ENCODE measurements around the gene C1orf174. TPM values are rescaled to one million over a fixed set of nuclear protein-coding genes. Genes with fewer than 3 reads are reported as not detected.

C1orf174 gene
- 44.0 and 44.9 TPM in 2 replicates for total RNA-seq

- Mint-ChIP-seq H3K9me3 (peaks cover 21% of the 10 kb centered on the region), H3K27me3 (ENCODE audit: low read depth) (no peaks in the 10 kb centered on the region), H3K4me1 (ENCODE audit: low read depth) (peaks cover 37% of the 10 kb centered on the region), H3K27ac (peak within 1 kb of the TSS; percentile 99), H3K4me3 (ENCODE audit: low read depth) (peak within 1 kb of the TSS; percentile 97), H3K36me3 (ENCODE audit: low read depth) (peaks cover 28% of the 10 kb centered on the region)
- peak; percentile 91 for DNase-seq (ENCODE audit: low spot score)
- intact Hi-C loops (cut with micrococcal nuclease), result loop anchor here (1.0 to 10.0 kb wide), 3 partner anchors 43 to 126 kb away; partner anchors contain the start of genes CEP104, DFFB, LRRC47 and SMIM1
These were observed at the start of gene C1orf174 for GRCh38 chr1:3900150-3900968. C1orf174 (minus strand) TSS chr1:3900272; CDS start chr1:3900186, 86 bp downstream.

- H3K36me3 Mint-ChIP-seq (ENCODE audit: low read depth), result no peaks in the 10 kb centered on the region
- H3K9me3 Mint-ChIP-seq, result no peaks in the 10 kb centered on the region
- H3K4me1 Mint-ChIP-seq (ENCODE audit: low read depth), result no peaks in the 10 kb centered on the region
- no peaks in the 10 kb centered on the region for H3K27me3 Mint-ChIP-seq (ENCODE audit: low read depth)
- no peak for DNase-seq (ENCODE audit: low spot score)
- intact Hi-C loops (cut with micrococcal nuclease), result no loop called here
- no peak overlapping the region for H3K27ac Mint-ChIP-seq
- no peak overlapping the region for H3K4me3 Mint-ChIP-seq (ENCODE audit: low read depth)
These were observed 48.3 kb upstream of the C1orf174 start for GRCh38 chr1:3948344-3948743.

DNA sequence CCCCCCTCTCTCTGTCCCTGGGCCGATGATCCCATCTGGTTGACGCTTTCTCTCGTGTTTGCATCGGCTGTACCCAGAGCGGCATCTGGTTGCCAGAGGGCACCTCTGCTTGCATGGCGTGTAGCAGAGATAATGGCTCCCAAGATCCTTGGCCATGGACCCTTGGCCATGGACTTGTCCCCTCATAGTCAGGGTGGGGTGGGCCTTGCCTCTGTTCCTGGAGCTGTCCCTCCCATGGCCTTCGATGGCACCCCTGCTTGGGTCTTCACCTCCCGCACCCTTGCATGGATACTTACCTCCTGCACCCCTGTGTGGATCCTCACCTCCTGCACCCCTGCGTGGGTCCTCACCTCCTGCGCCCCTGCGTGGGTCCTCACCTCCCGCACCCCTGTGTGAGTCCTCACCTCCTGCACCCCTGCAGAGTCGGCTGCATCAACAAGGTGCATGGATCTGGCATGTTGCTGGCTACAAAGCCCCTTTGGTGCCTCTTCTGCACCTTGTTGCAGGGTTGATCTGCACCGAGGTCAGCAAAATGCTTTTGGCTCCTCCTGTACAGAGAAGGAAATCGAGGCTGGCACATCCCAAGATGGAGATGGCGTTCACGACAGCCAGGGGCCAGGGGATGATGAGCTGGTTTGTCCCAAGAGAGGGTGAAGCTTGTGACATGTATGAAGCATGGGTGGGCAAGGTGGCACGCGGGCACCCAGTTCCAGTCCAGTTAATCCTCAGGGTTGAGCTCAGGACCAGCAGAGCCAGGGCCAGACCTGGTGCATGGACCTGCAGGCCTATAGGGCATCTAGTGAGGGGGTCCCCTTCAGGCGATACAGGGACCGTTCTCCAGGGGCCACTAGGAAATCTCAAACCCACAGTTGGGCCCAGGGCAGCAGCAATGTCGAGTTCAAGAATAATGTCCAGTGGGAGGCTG, 46.1 kb upstream of the C1orf174 start:
- no peaks in the 10 kb centered on the region for H3K36me3 Mint-ChIP-seq (ENCODE audit: low read depth)
- no peaks in the 10 kb centered on the region for H3K4me1 Mint-ChIP-seq (ENCODE audit: low read depth)
- no peaks in the 10 kb centered on the region for H3K9me3 Mint-ChIP-seq
- no peaks in the 10 kb centered on the region for H3K27me3 Mint-ChIP-seq (ENCODE audit: low read depth)
- H3K27ac Mint-ChIP-seq, result no peak overlapping the region
- no peak for DNase-seq (ENCODE audit: low spot score)
- H3K4me3 Mint-ChIP-seq (ENCODE audit: low read depth), result no peak overlapping the region
- intact Hi-C loops (cut with micrococcal nuclease), result no loop called here

DNA sequence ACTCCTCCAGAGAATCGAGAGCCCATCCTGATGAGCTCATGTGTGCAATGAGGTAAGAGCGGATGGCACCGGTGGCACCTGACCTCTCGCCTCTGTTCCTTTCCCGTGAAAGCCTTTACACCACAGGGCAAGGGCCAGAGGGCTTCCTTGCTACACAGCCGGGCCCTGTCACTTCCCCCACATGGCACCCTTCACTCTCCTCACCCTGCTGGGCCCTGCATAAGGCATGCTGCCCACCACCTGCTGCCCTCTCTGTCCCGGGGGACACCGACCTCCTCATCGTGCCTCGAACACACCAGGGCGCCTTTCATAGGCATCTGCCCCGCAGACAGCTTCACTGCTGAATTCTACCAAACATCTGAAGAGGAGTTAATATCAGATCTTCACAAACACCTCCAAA, 45.1 kb upstream of the C1orf174 start:
- no peak for DNase-seq (ENCODE audit: low spot score)
- Mint-ChIP-seq H3K9me3 (no peaks in the 10 kb centered on the region), H3K27me3 (ENCODE audit: low read depth) (no peaks in the 10 kb centered on the region), H3K4me3 (ENCODE audit: low read depth) (no peak overlapping the region), H3K4me1 (ENCODE audit: low read depth) (no peaks in the 10 kb centered on the region), H3K36me3 (ENCODE audit: low read depth) (no peaks in the 10 kb centered on the region), H3K27ac (no peak overlapping the region)
- intact Hi-C loops (cut with micrococcal nuclease), result no loop called here

- H3K4me1 Mint-ChIP-seq (ENCODE audit: low read depth), result no peaks in the 10 kb centered on the region
- no peaks in the 10 kb centered on the region for H3K27me3 Mint-ChIP-seq (ENCODE audit: low read depth)
- no peaks in the 10 kb centered on the region for H3K9me3 Mint-ChIP-seq
- H3K4me3 Mint-ChIP-seq (ENCODE audit: low read depth), result no peak overlapping the region
- no peaks in the 10 kb centered on the region for H3K36me3 Mint-ChIP-seq (ENCODE audit: low read depth)
- intact Hi-C loops (cut with micrococcal nuclease), result no loop called here
- no peak overlapping the region for H3K27ac Mint-ChIP-seq
- DNase-seq (ENCODE audit: low spot score), result no peak
These were observed 44.6 kb upstream of the C1orf174 start for GRCh38 chr1:3944578-3945125.

- intact Hi-C loops (cut with micrococcal nuclease), result no loop called here
- Mint-ChIP-seq H3K4me3 (ENCODE audit: low read depth) (no peak overlapping the region), H3K9me3 (no peaks in the 10 kb centered on the region), H3K27ac (no peak overlapping the region), H3K36me3 (ENCODE audit: low read depth) (no peaks in the 10 kb centered on the region), H3K27me3 (ENCODE audit: low read depth) (no peaks in the 10 kb centered on the region), H3K4me1 (ENCODE audit: low read depth) (no peaks in the 10 kb centered on the region)
- DNase-seq (ENCODE audit: low spot score), result no peak
These were observed 43.9 kb upstream of the C1orf174 start for GRCh38 chr1:3943806-3944577.

DNA sequence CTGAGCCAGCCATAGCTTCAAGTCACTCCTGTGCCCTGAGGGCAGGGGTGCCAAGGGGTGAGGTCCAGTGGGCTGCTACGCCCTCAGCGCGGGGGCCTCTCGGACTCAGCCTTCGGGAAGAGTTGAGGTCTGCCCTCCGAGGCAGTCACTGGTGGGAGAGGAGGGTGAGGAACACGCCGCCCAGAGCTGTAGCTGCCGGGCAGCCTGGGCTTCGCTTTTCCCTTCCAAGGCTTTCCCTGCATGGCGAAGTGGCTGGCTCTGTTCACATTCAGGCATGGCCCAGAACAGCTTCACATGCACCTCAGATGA, 43.0 kb upstream of the C1orf174 start:
- no peaks in the 10 kb centered on the region for H3K36me3 Mint-ChIP-seq (ENCODE audit: low read depth)
- H3K27ac Mint-ChIP-seq, result no peak overlapping the region
- no peaks in the 10 kb centered on the region for H3K27me3 Mint-ChIP-seq (ENCODE audit: low read depth)
- intact Hi-C loops (cut with micrococcal nuclease), result no loop called here
- no peaks in the 10 kb centered on the region for H3K9me3 Mint-ChIP-seq
- DNase-seq (ENCODE audit: low spot score), result no peak
- H3K4me1 Mint-ChIP-seq (ENCODE audit: low read depth), result no peaks in the 10 kb centered on the region
- no peak overlapping the region for H3K4me3 Mint-ChIP-seq (ENCODE audit: low read depth)

DNA sequence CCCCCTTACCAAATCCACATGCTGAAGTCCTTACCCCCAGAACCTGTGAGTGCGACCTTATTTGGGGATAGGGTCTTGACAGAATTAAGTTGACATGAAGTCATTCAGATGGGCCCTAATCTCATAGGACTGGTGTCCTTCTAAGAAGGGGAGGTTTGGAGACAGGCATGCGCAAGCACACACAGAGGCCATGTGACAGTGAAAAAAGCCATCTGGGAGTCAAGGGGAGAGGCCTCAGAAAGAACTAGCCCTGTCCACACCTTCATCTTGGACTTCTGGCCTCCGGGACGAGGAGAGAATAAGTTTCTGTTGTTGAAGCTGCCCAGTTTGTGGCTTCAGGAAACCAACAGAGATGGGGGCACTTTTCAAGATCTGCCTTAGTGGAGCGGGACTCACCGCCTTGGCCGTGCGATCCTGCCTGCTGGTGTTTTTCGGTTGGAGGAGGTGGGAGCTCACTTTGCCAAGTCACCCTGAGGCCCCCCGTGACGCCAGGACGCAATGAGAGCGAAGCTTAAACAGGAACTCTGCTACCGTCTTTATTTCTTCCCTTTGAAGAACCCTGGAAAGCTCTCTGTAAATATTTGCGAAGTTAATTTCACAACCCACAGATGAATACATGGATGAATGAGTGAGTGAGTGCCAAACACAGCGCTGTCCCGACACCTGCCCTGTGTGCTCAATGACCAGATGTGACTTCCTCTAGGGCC, 42.5 kb upstream of the C1orf174 start:
- intact Hi-C loops (cut with micrococcal nuclease), result no loop called here

DNA sequence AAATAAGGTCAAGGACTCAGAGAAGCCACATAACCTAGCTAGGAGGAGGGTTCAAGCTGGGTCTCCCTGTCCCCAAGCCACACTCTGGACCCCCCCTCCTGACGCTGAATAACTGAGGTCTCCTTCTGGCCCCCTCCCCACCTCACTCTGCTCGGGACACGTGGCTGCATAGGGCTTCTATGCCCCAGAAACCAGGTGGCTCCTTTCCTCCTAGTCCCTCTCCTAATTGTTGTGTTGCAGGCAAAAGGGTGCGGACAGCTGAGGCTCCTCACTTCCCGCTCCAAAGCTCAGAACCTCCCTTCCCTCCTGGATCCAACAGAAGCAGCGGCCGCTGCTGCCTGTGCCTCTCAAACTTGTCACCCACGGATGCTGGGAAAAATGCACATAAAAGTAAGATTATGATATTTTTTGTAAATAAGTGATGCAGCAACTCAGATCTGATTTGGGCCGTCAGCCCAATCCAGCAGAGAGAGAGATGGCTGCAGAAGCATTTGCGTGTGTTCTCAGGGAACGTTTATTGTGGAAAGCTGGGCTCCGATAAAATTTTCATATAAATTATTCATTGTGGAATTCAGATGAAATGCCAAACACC, 40.8 kb upstream of the C1orf174 start:
- no peaks in the 10 kb centered on the region for H3K9me3 Mint-ChIP-seq
- no peaks in the 10 kb centered on the region for H3K27me3 Mint-ChIP-seq (ENCODE audit: low read depth)
- no peak overlapping the region for H3K27ac Mint-ChIP-seq
- H3K36me3 Mint-ChIP-seq (ENCODE audit: low read depth), result no peaks in the 10 kb centered on the region
- no peaks in the 10 kb centered on the region for H3K4me1 Mint-ChIP-seq (ENCODE audit: low read depth)
- no peak for DNase-seq (ENCODE audit: low spot score)
- intact Hi-C loops (cut with micrococcal nuclease), result no loop called here
- no peak overlapping the region for H3K4me3 Mint-ChIP-seq (ENCODE audit: low read depth)

More for the DNA sequence above, 42.5 kb upstream of the C1orf174 start:
- no peaks in the 10 kb centered on the region for H3K36me3 Mint-ChIP-seq (ENCODE audit: low read depth)
- no peaks in the 10 kb centered on the region for H3K27me3 Mint-ChIP-seq (ENCODE audit: low read depth)
- DNase-seq (ENCODE audit: low spot score), result no peak
- no peaks in the 10 kb centered on the region for H3K4me1 Mint-ChIP-seq (ENCODE audit: low read depth)
- no peaks in the 10 kb centered on the region for H3K9me3 Mint-ChIP-seq
- H3K4me3 Mint-ChIP-seq (ENCODE audit: low read depth), result no peak overlapping the region
- H3K27ac Mint-ChIP-seq, result no peak overlapping the region

- H3K36me3 Mint-ChIP-seq (ENCODE audit: low read depth), result no peaks in the 10 kb centered on the region
- no peaks in the 10 kb centered on the region for H3K4me1 Mint-ChIP-seq (ENCODE audit: low read depth)
- H3K27me3 Mint-ChIP-seq (ENCODE audit: low read depth), result no peaks in the 10 kb centered on the region
- no peak overlapping the region for H3K4me3 Mint-ChIP-seq (ENCODE audit: low read depth)
- H3K27ac Mint-ChIP-seq, result no peak overlapping the region
- no peaks in the 10 kb centered on the region for H3K9me3 Mint-ChIP-seq
- no peak for DNase-seq (ENCODE audit: low spot score)
- intact Hi-C loops (cut with micrococcal nuclease), result no loop called here
These were observed 40.1 kb upstream of the C1orf174 start for GRCh38 chr1:3940081-3940753.

GRCh38 chr1:3939242-3940080, 39.4 kb upstream of the C1orf174 start:
- DNase-seq (ENCODE audit: low spot score), result no peak
- Mint-ChIP-seq H3K4me1 (ENCODE audit: low read depth) (no peaks in the 10 kb centered on the region), H3K27ac (no peak overlapping the region), H3K27me3 (ENCODE audit: low read depth) (peaks cover under 1% of the 10 kb centered on the region), H3K9me3 (no peaks in the 10 kb centered on the region), H3K36me3 (ENCODE audit: low read depth) (no peaks in the 10 kb centered on the region), H3K4me3 (ENCODE audit: low read depth) (no peak overlapping the region)
- intact Hi-C loops (cut with micrococcal nuclease), result no loop called here

All from activated T-helper 2 cell treated with anti-CD3 and anti-CD28 coated beads, Interferon-gamma antibody, Interleukin-2, Interleukin-4, amounts not matched to agents 10 μg/mL and 5 μg/mL and 100 μg/mL, durations not matched to agents 14 hours and 24 hours and 36 hours (primary cell).